HepG2 (cell line): ENCODE data around the gene DUS2. TPM values are rescaled to one million over a fixed set of nuclear protein-coding genes. Genes with fewer than 3 reads are reported as not detected.

Experiments used
- ELF3 ChIP-seq: IDR thresholded peaks from 2 replicates; pipeline ENCODE4 v1.6.1; 2016; ENCODE audit warnings: missing genetic modification reagents, missing compliant biosample characterization
- FOXK1 ChIP-seq: sonication (generic); formaldehyde crosslinking; IDR thresholded peaks from 2 replicates; pipeline ENCODE4 v1.4.0; 2020; ENCODE audit warnings: low read depth, missing genetic modification reagents, borderline replicate concordance
- GTF2F1 ChIP-seq: fragments of 150-350 bp; IDR thresholded peaks from 2 replicates; pipeline ENCODE4 v1.6.1; 2014; ENCODE audit warnings: low read length
- HOXA3 ChIP-seq: sonication (generic); formaldehyde crosslinking; IDR thresholded peaks from 2 replicates; pipeline ENCODE4 v1.5.0; 2020; ENCODE audit warnings: missing genetic modification reagents
- KAT2B ChIP-seq: fragments of 150-350 bp; IDR thresholded peaks from 2 replicates; pipeline ENCODE4 v1.6.1; 2014; ENCODE audit warnings: low read depth, low read length, borderline replicate concordance
- PATZ1 ChIP-seq: sonication (generic); formaldehyde crosslinking; IDR thresholded peaks from 2 replicates; pipeline ENCODE4 v1.4.0; 2020; ENCODE audit warnings: missing genetic modification reagents
- REST ChIP-seq, 2 experiments: IDR thresholded peaks; 2 replicates each; pipeline ENCODE4 v1.6.1; 2011 to 2012; ENCODE audit warnings: low read length in 2 of 2, borderline replicate concordance in 1 of 2, low read depth in 1 of 2, mild to moderate bottlenecking in 1 of 2, moderate library complexity in 1 of 2
- SP140L ChIP-seq: sonication (generic); formaldehyde crosslinking; IDR thresholded peaks from 2 replicates; pipeline ENCODE4 v1.4.0; 2020; ENCODE audit warnings: missing genetic modification reagents, borderline replicate concordance
- SP4 ChIP-seq: sonication (generic); formaldehyde crosslinking; IDR thresholded peaks from 2 replicates; pipeline ENCODE4 v1.8.1; 2023; ENCODE audit warnings: mild to moderate bottlenecking, missing genetic modification reagents
- STAT5B ChIP-seq: sonication (generic); formaldehyde crosslinking; IDR thresholded peaks from 2 replicates; pipeline ENCODE4 v1.4.0; 2020; ENCODE audit warnings: missing genetic modification reagents
- WIZ ChIP-seq: sonication (generic); formaldehyde crosslinking; IDR thresholded peaks from 2 replicates; pipeline ENCODE4 v1.5.1; 2020; ENCODE audit warnings: mild to moderate bottlenecking, missing genetic modification reagents
- ZFP90 ChIP-seq: sonication (generic); formaldehyde crosslinking; IDR thresholded peaks from 2 replicates; pipeline ENCODE4 v1.8.0; 2022; ENCODE audit warnings: missing genetic modification reagents, mild to moderate bottlenecking, inconsistent platforms, borderline replicate concordance
- ZGPAT ChIP-seq: IDR thresholded peaks from 2 replicates; pipeline ENCODE4 v1.6.1; 2016; ENCODE audit warnings: mild to moderate bottlenecking
- ZNF12 ChIP-seq: sonication (generic); formaldehyde crosslinking; IDR thresholded peaks from 2 replicates; pipeline ENCODE4 v1.5.0; 2020; ENCODE audit warnings: missing genetic modification reagents
- ZNF18 ChIP-seq: sonication (generic); formaldehyde crosslinking; IDR thresholded peaks from 2 replicates; pipeline ENCODE4 v1.8.0; 2022; ENCODE audit warnings: mild to moderate bottlenecking, missing genetic modification reagents; ENCODE audit not compliant: insufficient replicate concordance
- ZNF207 ChIP-seq: fragments of 450-650 bp; IDR thresholded peaks from 2 replicates; pipeline ENCODE4 v1.6.1; 2016; ENCODE audit warnings: antibody characterized with exemption, borderline replicate concordance
- ZNF256 ChIP-seq: sonication (generic); formaldehyde crosslinking; conservative IDR thresholded peaks from 2 replicates; pipeline ENCODE4 v1.4.0; 2020; ENCODE audit warnings: missing genetic modification reagents
- ZNF331 ChIP-seq: sonication (generic); formaldehyde crosslinking; IDR thresholded peaks from 2 replicates; pipeline ENCODE4 v1.4.0; 2020; ENCODE audit warnings: missing genetic modification reagents
- ZNF597 ChIP-seq: sonication (generic); formaldehyde crosslinking; IDR thresholded peaks from 2 replicates; pipeline ENCODE4 v1.5.0; 2020; ENCODE audit warnings: missing genetic modification reagents
- ZSCAN25 ChIP-seq: sonication (generic); formaldehyde crosslinking; IDR thresholded peaks from 2 replicates; pipeline ENCODE4 v1.8.0; 2022; ENCODE audit warnings: mild to moderate bottlenecking, missing genetic modification reagents
- polyA plus RNA-seq, 8 experiments: library from polyadenylated mRNA; depleted of rRNA in 3 of 8; stranded (reverse) in 7 of 8; unstranded in 1 of 8; fragments of >200 nt; fragmentation: Illumina TruSeq in 4 of 8; extraction: Trizol in 4 of 8; gene quantifications; 2 replicates each; pipeline versions ENCODE4 v1.2.1 to v1.2.3, GENCODE V29; 2011 to 2016; ENCODE audit warnings: low read depth in 4 of 8, missing spikeins in 1 of 8, mixed read lengths in 1 of 8; ENCODE audit not compliant: insufficient read depth in 1 of 8
- total RNA-seq, 5 experiments: library from RNA; depleted of rRNA; stranded (reverse); fragments of >200 nt; fragmentation: Illumina TruSeq; extraction: Trizol; gene quantifications; 2 replicates each; pipeline ENCODE4 v1.2.3, GENCODE V29; 2016; ENCODE audit warnings: low read depth in 1 of 5

DUS2 gene
- total and polyA plus RNA-seq, 2 of the 13 experiments (the other 11 are each of a cell fraction or from before 2014, with no cell fraction given): 17.8 to 25.1 TPM

DNA sequence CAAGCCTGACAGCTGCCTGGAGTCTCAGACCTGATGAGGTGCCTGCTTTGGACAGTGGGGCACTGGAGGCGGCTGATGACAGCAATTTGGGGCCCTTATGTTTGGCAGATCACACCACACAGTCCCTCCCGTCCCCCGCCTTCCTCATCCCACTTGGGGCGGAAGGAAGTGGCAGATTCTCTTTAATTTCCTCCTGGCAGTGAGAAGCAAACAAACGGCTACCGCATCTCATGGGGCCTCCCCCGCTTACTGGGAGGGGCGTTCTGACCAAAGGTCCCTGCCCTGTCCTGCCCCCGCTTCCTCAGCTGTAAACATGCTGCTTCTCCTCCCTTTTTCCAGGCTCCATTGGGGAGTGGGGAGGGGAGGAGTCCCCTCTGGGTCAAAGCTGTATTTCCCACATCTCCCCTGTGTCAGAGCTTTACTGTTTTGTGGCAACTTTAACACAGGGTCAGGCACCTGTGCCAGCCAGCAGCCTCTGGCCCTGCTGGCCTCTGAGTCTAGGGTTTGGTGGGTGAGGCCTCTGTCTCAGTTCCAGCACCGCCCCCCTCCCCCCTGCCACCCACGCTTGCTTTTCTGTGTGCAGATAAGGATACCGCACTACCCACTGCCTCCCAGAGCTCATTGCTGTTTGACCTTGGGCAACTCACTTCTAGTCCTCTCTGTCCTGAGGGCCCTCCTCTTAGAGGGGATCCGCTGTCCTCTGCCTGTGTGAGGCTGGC is 56.7 kb downstream of the DUS2 start (continued):
- TF ChIP-seq HOXA3 (CRISPR knock-in tag) (peak; percentile 94), REST (IDR thresholded peaks at IDR 0.05; ENCODE audit: borderline replicate concordance in 1 of 2, low read depth in 1 of 2, low read length in 2 of 2) (peak in 1 of 2 experiments; percentile 38; a peak in 1 of 4 replicates), ZNF18 (peak; percentile 97), ELF3 (CRISPR knock-in tag) (peak; percentile 100), FOXK1 (CRISPR knock-in tag) (peak; percentile 99), ZSCAN25 (peak; percentile 97), PATZ1 (peak; percentile 100), WIZ (CRISPR knock-in tag) (0 out of 2 replicates have a peak, but pooled peaks have one; percentile 71), SP4 (CRISPR knock-in tag) (peak; percentile 86), KAT2B (no peak), ZFP90 (peak; percentile 92), ZNF12 (CRISPR knock-in tag) (peak; percentile 65; the same call in 1 of the 2 replicates), STAT5B (CRISPR knock-in tag) (peak; percentile 50; the same call in 1 of the 2 replicates), SP140L (CRISPR knock-in tag) (no peak), ZNF331 (CRISPR knock-in tag) (peak; percentile 79), GTF2F1 (peak; percentile 61; the same call in 1 of the 2 replicates), ZNF207 (no peak), ZNF597 (CRISPR knock-in tag) (no peak), ZGPAT (CRISPR knock-in tag) (peak; percentile 98), ZNF256 (CRISPR knock-in tag) (peak; percentile 92)
